Measurements from ENCODE around the gene DHX9.

GRCh38 chr1:182802006-182802803, 36.9 kb upstream of the DHX9 start:
- no peak for TF ChIP-seq CTCF (IDR thresholded peaks at IDR 0.05)
- TF ChIP-seq POLR2A (IDR thresholded peaks at IDR 0.05), result no peak

Measured in body of pancreas (tissue), 4 donors.